HG03095 (cell line): Measurements from ENCODE around the gene PNLDC1.

Experiments
- ATAC-seq: cut with Tn5 transposase; IDR thresholded peaks from one replicate; pipeline ENCODE4 v1.9.1; 2021; ENCODE audit warnings: moderate library complexity; ENCODE audit not compliant: unreplicated experiment

PNLDC1 gene, protein sequence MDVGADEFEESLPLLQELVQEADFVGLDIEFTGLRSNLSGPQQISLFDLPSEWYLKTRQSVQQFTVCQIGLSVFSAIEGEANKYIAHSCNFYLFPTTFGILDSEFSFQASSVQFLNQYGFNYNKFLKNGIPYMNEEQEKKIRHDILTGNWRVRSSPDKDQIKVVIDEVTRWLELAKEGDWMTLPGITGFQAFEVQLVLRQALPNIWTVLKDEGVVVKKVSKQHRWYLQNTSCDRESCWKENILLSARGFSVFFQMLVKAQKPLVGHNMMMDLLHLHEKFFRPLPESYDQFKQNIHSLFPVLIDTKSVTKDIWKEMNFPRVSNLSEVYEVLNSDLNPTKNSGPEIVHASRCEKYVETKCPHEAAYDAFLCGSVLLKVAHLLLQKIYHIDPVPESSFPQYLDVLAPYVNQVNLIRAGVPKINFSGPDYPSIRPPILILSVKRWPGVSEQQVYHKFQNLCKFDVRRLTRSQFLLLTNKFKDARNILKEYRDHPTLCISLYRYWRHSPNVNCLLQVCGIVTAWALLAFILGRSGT

GRCh38 chr6:159800141-159800865, at the start of gene PNLDC1:
PNLDC1 (plus strand) TSS chr6:159800276; CDS start chr6:159800308, 32 bp downstream.
- no peak for ATAC-seq

DNA sequence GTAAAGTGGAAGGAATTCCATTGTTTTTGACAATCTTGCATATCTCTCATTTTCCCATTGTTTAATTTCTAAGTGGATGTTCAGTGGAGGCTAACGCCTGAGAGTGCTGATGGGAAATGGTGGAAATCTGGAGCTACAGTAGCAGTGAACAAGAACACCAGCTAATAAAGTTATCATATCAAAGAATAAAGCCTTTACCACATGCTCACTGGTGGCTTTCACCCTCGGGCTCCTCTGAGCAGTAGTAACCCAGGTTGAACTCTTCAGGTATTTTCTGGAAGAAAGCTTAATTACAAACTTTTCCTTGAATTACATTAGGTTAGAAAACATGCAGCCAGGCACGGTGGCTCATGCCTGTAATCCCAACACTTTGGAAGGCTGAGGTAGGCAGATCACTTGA, 48.6 kb upstream of the PNLDC1 start:
- ATAC-seq: no peak

DNA sequence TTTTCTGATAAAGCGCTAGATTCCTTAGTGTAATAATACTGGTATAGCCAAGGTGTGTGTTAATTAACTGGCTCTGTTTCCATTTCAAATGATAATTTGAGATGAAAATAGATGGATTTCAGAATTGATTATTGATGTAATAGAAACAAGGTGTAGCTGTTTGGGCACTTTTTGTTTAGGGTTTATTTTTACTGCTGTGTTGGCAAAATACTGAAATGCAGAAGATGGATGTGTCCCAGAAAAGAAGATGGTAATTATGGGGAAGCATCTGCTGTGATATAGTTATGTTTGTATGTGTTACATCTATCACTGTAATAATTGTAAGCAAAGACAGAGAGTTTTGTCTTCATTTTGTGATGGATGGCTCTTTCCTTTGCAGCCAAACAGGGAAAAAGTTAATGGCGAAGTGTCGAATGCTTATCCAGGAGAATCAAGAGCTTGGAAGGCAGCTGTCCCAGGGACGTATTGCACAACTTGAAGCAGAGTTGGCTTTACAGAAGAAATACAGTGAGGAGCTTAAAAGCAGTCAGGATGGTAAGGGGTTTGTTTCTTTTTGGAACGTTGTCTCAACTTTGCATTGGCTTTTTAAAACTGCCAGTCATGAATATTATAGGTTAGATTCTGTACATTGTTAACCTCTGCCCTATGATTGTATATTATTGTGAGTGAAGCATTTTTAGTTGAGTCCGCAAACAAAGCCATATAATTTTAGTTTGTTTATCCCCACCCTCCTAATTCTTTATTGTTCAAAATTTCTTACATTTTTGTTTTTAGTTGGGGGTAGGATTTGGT, 46.8 kb upstream of the PNLDC1 start:
- ATAC-seq: no peak

DNA sequence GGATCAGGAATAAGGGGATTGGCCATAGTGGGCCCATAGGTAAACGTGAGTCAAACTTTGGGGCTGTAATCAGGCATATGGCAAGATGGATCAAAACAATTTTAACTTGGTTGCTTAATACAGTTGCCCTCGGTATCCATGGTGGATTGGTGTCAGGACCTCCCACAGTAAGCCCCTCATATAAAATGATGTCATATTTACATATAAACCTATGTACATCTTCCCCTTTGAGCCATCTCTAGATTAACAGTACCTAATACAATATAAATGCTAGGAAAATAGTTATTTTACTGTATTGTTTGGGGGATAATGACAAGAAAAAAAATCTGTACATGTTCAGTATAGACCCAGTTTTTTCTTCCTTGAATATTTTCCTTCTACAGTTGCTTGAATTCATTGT, 45.7 kb upstream of the PNLDC1 start:
- ATAC-seq: no peak

- no peak for ATAC-seq
Measured at GRCh38 chr6:159754959-159755914, 44.8 kb upstream of the PNLDC1 start.

DNA sequence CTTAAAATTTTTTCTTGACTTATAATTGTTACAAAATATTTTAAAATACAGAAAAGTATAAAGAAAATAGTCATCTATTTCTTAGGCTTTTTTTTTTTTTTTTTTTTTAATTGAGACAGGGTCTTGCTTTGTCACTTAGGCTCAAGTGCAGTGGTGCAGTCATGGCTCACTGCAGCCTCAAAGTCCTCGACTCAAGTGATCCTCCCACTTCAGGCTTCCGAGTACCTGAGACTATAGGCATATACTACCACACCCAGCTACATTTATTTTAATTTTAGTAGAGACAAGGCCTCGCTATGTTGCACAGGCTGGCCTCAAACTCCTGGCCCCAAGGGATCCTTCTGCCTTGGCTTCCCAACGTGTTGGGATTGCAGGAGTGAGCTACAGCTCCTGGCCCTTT, 43.6 kb upstream of the PNLDC1 start:
- ATAC-seq: no peak

GRCh38 chr6:159758031-159759001, 41.8 kb upstream of the PNLDC1 start:
- no peak for ATAC-seq

- ATAC-seq: no peak
Measured at GRCh38 chr6:159759645-159760044, 40.4 kb upstream of the PNLDC1 start.

DNA sequence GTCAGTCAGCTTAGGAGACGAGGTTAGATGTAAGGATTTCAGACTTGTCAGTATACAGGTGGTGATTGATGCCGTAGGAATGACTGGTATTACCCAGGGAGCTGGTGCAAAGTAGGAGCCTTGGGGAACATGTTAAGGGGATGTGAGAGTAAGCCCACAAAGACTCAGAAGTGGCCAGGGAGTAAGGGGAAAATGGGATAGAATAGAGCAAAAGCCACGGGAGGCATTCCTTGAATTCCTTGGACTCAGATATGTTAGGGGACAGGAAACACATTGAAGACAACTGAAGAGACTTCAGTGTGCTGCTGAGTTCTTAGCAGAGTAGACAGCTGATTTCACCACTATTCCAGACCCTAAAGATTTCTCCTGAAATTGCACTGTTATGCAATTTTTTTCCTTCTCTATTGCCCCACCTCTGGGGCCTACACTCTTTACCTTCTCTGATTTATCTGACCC, 39.4 kb upstream of the PNLDC1 start:
- ATAC-seq: no peak

- ATAC-seq: no peak
Measured at GRCh38 chr6:159761129-159761872, 38.8 kb upstream of the PNLDC1 start.

GRCh38 chr6:159761873-159762680, 38.0 kb upstream of the PNLDC1 start, which contains the start of gene ACAT2:
ACAT2 (plus strand) TSS chr6:159762045; CDS start chr6:159762088, 43 bp downstream.
- ATAC-seq: peak; percentile 96

GRCh38 chr6:159762681-159763293, 37.3 kb upstream of the PNLDC1 start:
- no peak for ATAC-seq

GRCh38 chr6:159766906-159767305, 33.2 kb upstream of the PNLDC1 start:
- no peak for ATAC-seq

DNA sequence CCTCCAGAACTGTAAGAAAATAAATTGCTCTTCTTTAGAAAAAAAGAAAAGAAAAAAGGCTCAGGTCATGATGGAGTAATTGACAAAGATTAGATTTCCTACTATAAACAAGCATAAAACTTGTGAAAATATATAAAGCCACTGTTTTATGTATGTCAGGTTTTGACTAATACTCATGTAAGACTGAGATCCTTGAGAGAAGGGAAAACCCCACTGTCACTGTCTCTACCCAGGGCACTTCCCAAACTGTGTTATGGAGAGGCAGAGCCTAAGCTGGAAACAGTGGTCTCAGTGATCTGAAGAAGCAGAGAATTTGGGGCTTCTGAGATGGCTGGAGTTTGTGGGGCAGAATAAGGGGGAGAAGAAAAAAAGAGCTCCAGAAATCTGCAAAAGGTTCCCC, 30.6 kb upstream of the PNLDC1 start:
- no peak for ATAC-seq

GRCh38 chr6:159772196-159772595, 27.9 kb upstream of the PNLDC1 start:
- no peak for ATAC-seq

DNA sequence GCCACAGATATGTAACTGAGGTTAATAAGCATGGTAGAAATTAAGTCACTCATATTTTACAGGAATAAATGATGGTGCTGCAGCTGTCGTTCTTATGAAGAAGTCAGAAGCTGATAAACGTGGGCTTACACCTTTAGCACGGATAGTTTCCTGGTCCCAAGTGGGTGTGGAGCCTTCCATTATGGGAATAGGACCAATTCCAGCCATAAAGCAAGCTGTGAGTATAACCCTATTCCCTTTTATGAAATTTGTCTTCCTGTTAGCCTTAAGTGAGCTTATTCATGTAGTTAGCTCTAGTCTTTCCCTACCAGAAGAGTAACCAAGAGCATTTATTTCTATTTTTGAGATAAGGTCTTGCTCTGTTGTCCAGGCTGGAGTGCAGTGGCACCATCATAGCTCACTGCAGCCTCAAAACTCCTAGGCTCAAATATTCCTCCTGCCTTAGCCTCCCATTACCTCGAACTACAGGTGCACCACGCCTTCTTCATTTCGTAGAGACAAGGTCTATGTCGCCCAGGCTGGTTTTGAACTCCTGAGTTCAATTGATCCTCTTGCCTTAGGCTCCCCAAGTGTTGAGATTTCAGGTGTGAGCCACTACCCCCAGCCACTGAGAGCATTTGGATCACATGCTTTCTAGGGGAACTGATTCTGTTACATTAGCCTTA, 22.7 kb upstream of the PNLDC1 start:
- ATAC-seq: no peak
